Endodermal cell (in vitro differentiated cells): ENCODE measurements around the gene SIAH3. TPM values are rescaled to one million over a fixed set of nuclear protein-coding genes. Genes with fewer than 3 reads are reported as not detected.

Experiments used
- DNase-seq: peaks from one replicate; pipeline ENCODE4 v3.0.0-alpha.2; 2017
- H3K27ac ChIP-seq: 2 replicates; pipeline ENCODE4 v1.5.1; 2013; ENCODE audit warnings: mild to moderate bottlenecking, low read depth, low read length, moderate library complexity
- H3K27me3 ChIP-seq: 2 replicates; pipeline ENCODE4 v1.6.1; 2013; ENCODE audit warnings: mild to moderate bottlenecking, low read length, moderate library complexity; ENCODE audit not compliant: insufficient read depth, control insufficient read depth, poor library complexity, severe bottlenecking
- H3K36me3 ChIP-seq: 2 replicates; pipeline ENCODE4 v1.7.0; 2013; ENCODE audit warnings: mild to moderate bottlenecking, low read length, moderate library complexity; ENCODE audit not compliant: control insufficient read depth, insufficient read depth
- H3K4me1 ChIP-seq: one replicate; pipeline ENCODE4 v1.7.0; 2013; ENCODE audit warnings: low read length; ENCODE audit not compliant: control insufficient read depth, insufficient read depth
- H3K4me3 ChIP-seq: 2 replicates; pipeline ENCODE4 v1.5.1; 2013; ENCODE audit warnings: mild to moderate bottlenecking, low read length, moderate library complexity
- H3K9ac ChIP-seq: 2 replicates; pipeline ENCODE4 v1.6.1; 2013; ENCODE audit warnings: mild to moderate bottlenecking, low read length, moderate library complexity; ENCODE audit not compliant: poor library complexity, severe bottlenecking; ENCODE audit errors: extremely low read depth
- H3K9me3 ChIP-seq: 2 replicates; pipeline ENCODE4 v1.6.1; 2013; ENCODE audit warnings: mild to moderate bottlenecking, low read length, moderate library complexity; ENCODE audit not compliant: control insufficient read depth
- H3K27ac Mint-ChIP-seq: 2 replicates; pipeline ENCODE4 v1.8.0; 2020; ENCODE audit warnings: mixed read lengths
- H3K27me3 Mint-ChIP-seq: 2 replicates; pipeline ENCODE4 v1.8.0; 2021; ENCODE audit warnings: mild to moderate bottlenecking, mixed read lengths; ENCODE audit not compliant: insufficient read depth
- H3K36me3 Mint-ChIP-seq: 2 replicates; pipeline ENCODE4 v1.8.0; 2020; ENCODE audit warnings: low read depth, mixed read lengths
- H3K4me1 Mint-ChIP-seq: 2 replicates; pipeline ENCODE4 v1.8.0; 2020; ENCODE audit warnings: mixed read lengths
- H3K4me3 Mint-ChIP-seq: 2 replicates; pipeline ENCODE4 v1.8.0; 2020; ENCODE audit warnings: mild to moderate bottlenecking, moderate library complexity, mixed read lengths
- H3K9me3 Mint-ChIP-seq: 2 replicates; pipeline ENCODE4 v1.8.0; 2020; ENCODE audit warnings: mild to moderate bottlenecking, mixed read lengths
- CTCF ChIP-seq: fragments of 200-600 bp; sonication (generic); conservative IDR thresholded peaks from 2 replicates; pipeline ENCODE4 v1.5.0; 2021; ENCODE audit warnings: antibody characterized with exemption, mild to moderate bottlenecking
- WGBS, 2 experiments: methylation state at CpG; one replicate each; pipeline versions ENCODE4 v1.1.5 to v1.1.7; 2013; ENCODE audit warnings: missing lambda C conversion rate in 2 of 2, mixed read lengths in 1 of 2; ENCODE audit not compliant: insufficient coverage in 1 of 2, insufficient read length in 1 of 2; 5-methylcytosine and 5-hydroxymethylcytosine counted together
- total RNA-seq, 2 donors: library from RNA; stranded (reverse); fragmentation: NEBNext Ultra II Directional in 1 of 2; extraction: Animal tissue kit (Norgen Biotek cat#: 25700) in 1 of 2; gene quantifications; 2 replicates in 1 of 2; 3 replicates in 1 of 2; pipeline ENCODE4 v1.2.1, GENCODE V29; 2021

SIAH3 gene
- total RNA-seq, 2 donors from 2014 or later, result not detected

GRCh38 chr13:45751885-45752284 is 99.7 kb downstream of the SIAH3 start:
- no peak overlapping the region for H3K9ac ChIP-seq

GRCh38 chr13:45750566-45750965 is 101.0 kb downstream of the SIAH3 start:
- Histone ChIP-seq H3K4me3 (no peak overlapping the region), H3K9ac (no peak overlapping the region), H3K4me1 (peaks cover 9% of the 10 kb centered on the region), H3K36me3 (no peaks in the 10 kb centered on the region), H3K9me3 (peaks cover 29% of the 10 kb centered on the region), H3K27ac (no peak overlapping the region), H3K27me3 (peaks cover 5% of the 10 kb centered on the region)
- H3K4me3 Mint-ChIP-seq, result no peak overlapping the region
- 86 to 100% methylated on average over 2 to 3 of the region's 3 CpGs for WGBS, 2 experiments
- no peak for DNase-seq
- peaks cover 29% of the 10 kb centered on the region for H3K9me3 Mint-ChIP-seq
- H3K27ac Mint-ChIP-seq, result no peak overlapping the region
- H3K4me1 Mint-ChIP-seq, result peaks cover 39% of the 10 kb centered on the region
- no peak for TF ChIP-seq CTCF
- no peaks in the 10 kb centered on the region for H3K36me3 Mint-ChIP-seq
- peaks cover 32% of the 10 kb centered on the region for H3K27me3 Mint-ChIP-seq

More at GRCh38 chr13:45751885-45752284, 99.7 kb downstream of the SIAH3 start:
- H3K36me3 ChIP-seq, result no peaks in the 10 kb centered on the region
- no peaks in the 10 kb centered on the region for H3K36me3 Mint-ChIP-seq
- peaks cover 30% of the 10 kb centered on the region for H3K9me3 ChIP-seq
- peaks cover 36% of the 10 kb centered on the region for H3K9me3 Mint-ChIP-seq
- no peaks in the 10 kb centered on the region for H3K27me3 ChIP-seq
- H3K4me3 ChIP-seq, result peak overlapping the region; percentile 46
- no peak overlapping the region for H3K4me3 Mint-ChIP-seq
- peaks cover 22% of the 10 kb centered on the region for H3K27me3 Mint-ChIP-seq
- H3K27ac Mint-ChIP-seq, result no peak overlapping the region
- peaks cover 9% of the 10 kb centered on the region for H3K4me1 ChIP-seq
- H3K27ac ChIP-seq, result no peak overlapping the region
- DNase-seq, result no peak
- no peak for TF ChIP-seq CTCF
- H3K4me1 Mint-ChIP-seq, result peaks cover 39% of the 10 kb centered on the region

- H3K27me3 Mint-ChIP-seq, result peaks cover 41% of the 10 kb centered on the region
- H3K9ac ChIP-seq, result no peak overlapping the region
- 76 to 77% methylated on average over 8 to 13 of the region's 13 CpGs for WGBS, 2 experiments
- DNase-seq, result peak; percentile 53
- peaks cover 5% of the 10 kb centered on the region for H3K27me3 ChIP-seq
- H3K4me1 Mint-ChIP-seq, result peaks cover 39% of the 10 kb centered on the region
- H3K27ac Mint-ChIP-seq, result peak overlapping the region; percentile 4
- no peak overlapping the region for H3K27ac ChIP-seq
- no peak overlapping the region for H3K4me3 Mint-ChIP-seq
- peaks cover 9% of the 10 kb centered on the region for H3K4me1 ChIP-seq
- no peaks in the 10 kb centered on the region for H3K36me3 Mint-ChIP-seq
- H3K9me3 ChIP-seq, result peaks cover 20% of the 10 kb centered on the region
- no peak overlapping the region for H3K4me3 ChIP-seq
- no peaks in the 10 kb centered on the region for H3K36me3 ChIP-seq
- TF ChIP-seq CTCF, result no peak
- H3K9me3 Mint-ChIP-seq, result peaks cover 18% of the 10 kb centered on the region
Measured at GRCh38 chr13:45748941-45749759, 102.4 kb downstream of the SIAH3 start.
